ENCODE data around the gene ATP10B. TPM values are rescaled to one million over a fixed set of nuclear protein-coding genes. Genes with fewer than 3 reads are reported as not detected.

Gene ATP10B
- total and polyA plus RNA-seq, 4 donors = 0.08 to 7.2 (median 0.53) TPM

- ATAC-seq (ENCODE audit: insufficient read depth, low FRiP score) = no peak
- H3K27ac ChIP-seq (ENCODE audit: low read depth in 1 of 2, low read length in 1 of 2) = no peak overlapping the region
- TF ChIP-seq, protein P1, sequence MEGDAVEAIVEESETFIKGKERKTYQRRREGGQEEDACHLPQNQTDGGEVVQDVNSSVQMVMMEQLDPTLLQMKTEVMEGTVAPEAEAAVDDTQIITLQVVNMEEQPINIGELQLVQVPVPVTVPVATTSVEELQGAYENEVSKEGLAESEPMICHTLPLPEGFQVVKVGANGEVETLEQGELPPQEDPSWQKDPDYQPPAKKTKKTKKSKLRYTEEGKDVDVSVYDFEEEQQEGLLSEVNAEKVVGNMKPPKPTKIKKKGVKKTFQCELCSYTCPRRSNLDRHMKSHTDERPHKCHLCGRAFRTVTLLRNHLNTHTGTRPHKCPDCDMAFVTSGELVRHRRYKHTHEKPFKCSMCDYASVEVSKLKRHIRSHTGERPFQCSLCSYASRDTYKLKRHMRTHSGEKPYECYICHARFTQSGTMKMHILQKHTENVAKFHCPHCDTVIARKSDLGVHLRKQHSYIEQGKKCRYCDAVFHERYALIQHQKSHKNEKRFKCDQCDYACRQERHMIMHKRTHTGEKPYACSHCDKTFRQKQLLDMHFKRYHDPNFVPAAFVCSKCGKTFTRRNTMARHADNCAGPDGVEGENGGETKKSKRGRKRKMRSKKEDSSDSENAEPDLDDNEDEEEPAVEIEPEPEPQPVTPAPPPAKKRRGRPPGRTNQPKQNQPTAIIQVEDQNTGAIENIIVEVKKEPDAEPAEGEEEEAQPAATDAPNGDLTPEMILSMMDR (IDR thresholded peaks at IDR 0.05; ENCODE audit: control extremely low read depth, extremely low read depth) = no peak
- H3K9ac ChIP-seq (ENCODE audit: insufficient read depth in 1 of 2, low read length in 2 of 2) = no peak overlapping the region
- H3K4me3 ChIP-seq = no peak overlapping the region
- H3K36me3 ChIP-seq (ENCODE audit: control insufficient read depth in 4 of 4, insufficient read depth in 4 of 4, low read length in 4 of 4) = no peaks in the 10 kb centered on the region
- WGBS, 2 donors = 74 to 79% methylated on average over 3 of the region's 3 CpGs
- peaks cover 0 to 1% (median 0%) of the 10 kb centered on the region in 5 donors for H3K4me1 ChIP-seq (ENCODE audit: control insufficient read depth in 5 of 5, insufficient read depth in 5 of 5, low read length in 5 of 5)
- no peaks in the 10 kb centered on the region for H3K27me3 ChIP-seq (ENCODE audit: control insufficient read depth in 3 of 3, insufficient read depth in 3 of 3, low read length in 2 of 3)
- H3K9me3 ChIP-seq (ENCODE audit: control insufficient read depth in 4 of 4, insufficient read depth in 3 of 4, low read length in 3 of 4) = peaks cover 0 to 8% (median 2%) of the 10 kb centered on the region in 4 donors
- no peak for DNase-seq
Observed at GRCh38 chr5:160702934-160703333, 149.1 kb downstream of the ATP10B start.

DNA sequence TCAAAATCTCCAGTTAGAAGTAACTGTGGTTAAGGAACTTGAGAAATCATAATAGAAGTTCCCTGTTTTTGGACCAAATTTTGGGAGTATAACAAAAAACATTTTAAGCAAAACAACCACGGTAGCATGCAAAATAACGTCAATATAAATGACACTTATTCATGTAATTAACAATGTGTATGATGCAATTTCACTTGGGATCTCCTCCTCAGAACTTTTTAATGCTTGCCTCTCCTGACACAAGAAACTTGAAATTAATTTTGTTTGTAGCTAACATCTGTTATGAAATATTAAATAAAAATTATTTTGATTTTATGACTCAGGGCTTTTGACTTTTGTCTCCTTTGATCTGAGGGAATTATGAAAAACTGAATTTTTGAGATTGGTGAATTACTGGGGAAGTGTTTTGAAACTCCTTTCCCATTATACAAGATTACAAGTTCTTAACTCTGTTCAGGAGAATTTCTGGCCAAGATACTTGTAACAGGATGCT is 149.7 kb downstream of the ATP10B start:
- DNase-seq = no peak
- Histone ChIP-seq H3K36me3 (ENCODE audit: control insufficient read depth in 4 of 4, insufficient read depth in 4 of 4, low read length in 4 of 4) (no peaks in the 10 kb centered on the region), H3K9ac (ENCODE audit: insufficient read depth in 1 of 2, low read length in 2 of 2) (no peak overlapping the region), H3K4me3 (no peak overlapping the region), H3K27ac (ENCODE audit: low read depth in 1 of 2, low read length in 1 of 2) (no peak overlapping the region), H3K27me3 (ENCODE audit: control insufficient read depth in 3 of 3, insufficient read depth in 3 of 3, low read length in 2 of 3) (no peaks in the 10 kb centered on the region), H3K4me1 (ENCODE audit: control insufficient read depth in 5 of 5, insufficient read depth in 5 of 5, low read length in 5 of 5) (peaks cover 0 to 1% (median 0%) of the 10 kb centered on the region in 5 donors), H3K9me3 (ENCODE audit: control insufficient read depth in 4 of 4, insufficient read depth in 3 of 4, low read length in 3 of 4) (peaks cover 0 to 8% (median 2%) of the 10 kb centered on the region in 4 donors)
- WGBS, 2 donors = 57 to 73% methylated on average over 2 of the region's 2 CpGs
- no peak for ATAC-seq (ENCODE audit: insufficient read depth, low FRiP score)
- TF ChIP-seq, protein P1 (IDR thresholded peaks at IDR 0.05; ENCODE audit: control extremely low read depth, extremely low read depth) = no peak

GRCh38 chr5:160701403-160701802 is 150.6 kb downstream of the ATP10B start:
- TF ChIP-seq, protein P1 (IDR thresholded peaks at IDR 0.05; ENCODE audit: control extremely low read depth, extremely low read depth) = no peak
- Histone ChIP-seq H3K4me3 (no peak overlapping the region), H3K9ac (ENCODE audit: insufficient read depth in 1 of 2, low read length in 2 of 2) (no peak overlapping the region), H3K27ac (ENCODE audit: low read depth in 1 of 2, low read length in 1 of 2) (no peak overlapping the region), H3K9me3 (ENCODE audit: control insufficient read depth in 4 of 4, insufficient read depth in 3 of 4, low read length in 3 of 4) (peaks cover 0 to 8% (median 2%) of the 10 kb centered on the region in 4 donors), H3K36me3 (ENCODE audit: control insufficient read depth in 4 of 4, insufficient read depth in 4 of 4, low read length in 4 of 4) (no peaks in the 10 kb centered on the region), H3K4me1 (ENCODE audit: control insufficient read depth in 5 of 5, insufficient read depth in 5 of 5, low read length in 5 of 5) (peaks cover 0 to 1% (median 0%) of the 10 kb centered on the region in 5 donors), H3K27me3 (ENCODE audit: control insufficient read depth in 3 of 3, insufficient read depth in 3 of 3, low read length in 2 of 3) (no peaks in the 10 kb centered on the region)
- no peak for DNase-seq
- no peak for ATAC-seq (ENCODE audit: insufficient read depth, low FRiP score)

- WGBS, 2 donors = 73 to 81% methylated on average over 1 of the region's 1 CpG
- Histone ChIP-seq H3K4me3 (no peak overlapping the region), H3K9me3 (ENCODE audit: control insufficient read depth in 4 of 4, insufficient read depth in 3 of 4, low read length in 3 of 4) (peaks cover 0 to under 1% (median 0%) of the 10 kb centered on the region in 4 donors), H3K9ac (ENCODE audit: insufficient read depth in 1 of 2, low read length in 2 of 2) (no peak overlapping the region), H3K27ac (ENCODE audit: low read depth in 1 of 2, low read length in 1 of 2) (no peak overlapping the region), H3K27me3 (ENCODE audit: control insufficient read depth in 3 of 3, insufficient read depth in 3 of 3, low read length in 2 of 3) (no peaks in the 10 kb centered on the region), H3K4me1 (ENCODE audit: control insufficient read depth in 5 of 5, insufficient read depth in 5 of 5, low read length in 5 of 5) (peaks cover 0 to 1% (median 0%) of the 10 kb centered on the region in 5 donors), H3K36me3 (ENCODE audit: control insufficient read depth in 4 of 4, insufficient read depth in 4 of 4, low read length in 4 of 4) (no peaks in the 10 kb centered on the region)
- TF ChIP-seq, protein P1 (IDR thresholded peaks at IDR 0.05; ENCODE audit: control extremely low read depth, extremely low read depth) = no peak
- ATAC-seq (ENCODE audit: insufficient read depth, low FRiP score) (no peak), DNase-seq (no peak)
Observed at GRCh38 chr5:160699301-160699700, 152.7 kb downstream of the ATP10B start.
